ENCODE measurements around the gene COL7A1.
"Not testable (repeated sequence)": the region's sequence is repeated elsewhere in the genome, so short reads cannot be mapped to it uniquely, and the experiment has no call there.

COL7A1 gene

DNA sequence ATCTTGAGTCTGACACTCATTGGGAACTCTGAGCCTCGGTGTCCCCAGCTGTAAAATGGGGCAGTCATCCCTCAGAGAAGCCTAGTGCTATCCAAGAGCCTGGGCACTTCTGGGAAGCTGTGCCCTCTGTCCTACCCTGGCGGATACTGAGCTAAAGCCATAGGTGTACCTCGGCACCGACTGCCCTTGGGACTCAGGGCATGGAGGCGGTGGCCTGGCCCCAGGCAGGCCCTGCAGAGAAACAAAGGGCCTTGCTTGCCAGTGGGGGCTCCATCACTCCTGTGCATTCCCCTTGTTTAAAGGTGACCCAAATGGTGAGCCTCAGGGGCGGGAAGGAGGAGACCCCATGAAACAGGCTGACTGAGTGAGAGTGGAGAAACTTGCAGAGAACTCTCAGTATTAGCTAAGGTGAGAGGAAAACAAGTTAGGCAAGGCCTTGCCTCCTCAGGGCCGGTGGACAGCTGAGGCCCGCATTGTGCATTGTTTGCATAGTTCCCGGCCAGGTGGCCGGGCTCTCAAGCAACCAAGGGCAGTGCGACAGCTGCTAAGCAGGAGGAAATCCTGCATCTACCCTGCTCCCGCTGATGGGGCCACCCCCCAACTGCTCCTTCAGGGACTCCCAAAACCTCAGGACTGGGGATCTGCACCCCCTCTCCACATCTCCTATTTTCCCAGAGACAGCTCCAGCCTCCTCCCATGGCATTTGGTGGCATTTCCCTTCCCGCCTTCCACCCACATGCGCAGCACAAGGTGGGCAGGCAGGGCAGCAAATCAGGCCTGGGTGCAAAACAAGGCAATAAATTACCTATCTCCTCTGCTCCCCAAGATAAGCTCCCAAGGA, 42.8 kb downstream of the COL7A1 start:
- H3K27me3 ChIP-seq (ENCODE audit: low read depth, low read length): no peaks in the 10 kb centered on the region
- no peak overlapping the region for H3K27ac ChIP-seq (ENCODE audit: low read length)
- TF ChIP-seq CTCF (IDR thresholded peaks at IDR 0.05; ENCODE audit: low read depth, low read length) (no peak), EZH2phosphoT487 (IDR thresholded peaks at IDR 0.05; ENCODE audit: low read depth) (no peak)
- H3K4me3 ChIP-seq (ENCODE audit: low read length): no peak overlapping the region
- no peak overlapping the region for H3K9ac ChIP-seq (ENCODE audit: low read length)
- peaks cover 60% of the 10 kb centered on the region for H3K36me3 ChIP-seq (replicated peaks; ENCODE audit: low read depth, low read length)
- peaks cover 13% of the 10 kb centered on the region for H3K79me2 ChIP-seq (ENCODE audit: low read length)
- no peak overlapping the region for H2AFZ ChIP-seq (ENCODE audit: low read depth, low read length)
- no peak overlapping the region for H3K4me2 ChIP-seq (ENCODE audit: low read length)
- H3K4me1 ChIP-seq (ENCODE audit: low read length): peaks cover 10% of the 10 kb centered on the region
- no peaks in the 10 kb centered on the region for H3K9me3 ChIP-seq (ENCODE audit: insufficient read depth, low read length)
- H4K20me1 ChIP-seq (ENCODE audit: insufficient read depth, low read length): peaks cover 30% of the 10 kb centered on the region; the same call in 1 of the 2 replicates

DNA sequence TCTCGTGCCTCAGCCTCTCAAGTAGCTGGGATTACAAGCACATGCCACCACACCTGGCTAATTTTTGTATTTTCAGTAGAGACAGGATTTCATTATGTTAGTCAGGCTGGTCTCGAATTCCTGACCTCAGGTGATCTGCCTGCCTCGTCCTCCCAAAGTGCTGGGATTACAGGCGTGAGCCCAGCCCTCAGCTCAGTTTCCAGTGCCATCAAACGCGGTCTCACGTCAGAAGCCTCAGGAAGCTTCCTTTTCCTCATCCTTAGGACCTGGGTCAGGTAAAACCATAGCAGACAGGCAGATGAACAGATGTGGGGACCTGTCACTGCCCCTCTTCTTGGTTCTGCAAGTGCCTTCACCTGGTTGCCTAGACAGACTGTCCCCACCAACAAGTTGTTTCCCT, 43.5 kb downstream of the COL7A1 start:
- not testable (repeated sequence) for H3K9me3 ChIP-seq (ENCODE audit: insufficient read depth, low read length); H3K27ac ChIP-seq (ENCODE audit: low read length); H3K4me2 ChIP-seq (ENCODE audit: low read length); H3K27me3 ChIP-seq (ENCODE audit: low read depth, low read length); H3K4me3 ChIP-seq (ENCODE audit: low read length); H3K9ac ChIP-seq (ENCODE audit: low read length); H2AFZ ChIP-seq (ENCODE audit: low read depth, low read length)
- Histone ChIP-seq H3K79me2 (ENCODE audit: low read length) (peaks cover 13% of the 10 kb centered on the region), H3K4me1 (ENCODE audit: low read length) (peaks cover 10% of the 10 kb centered on the region), H3K36me3 (replicated peaks; ENCODE audit: low read depth, low read length) (peaks cover 67% of the 10 kb centered on the region), H4K20me1 (ENCODE audit: insufficient read depth, low read length) (peaks cover 30% of the 10 kb centered on the region; the same call in 1 of the 2 replicates)

DNA sequence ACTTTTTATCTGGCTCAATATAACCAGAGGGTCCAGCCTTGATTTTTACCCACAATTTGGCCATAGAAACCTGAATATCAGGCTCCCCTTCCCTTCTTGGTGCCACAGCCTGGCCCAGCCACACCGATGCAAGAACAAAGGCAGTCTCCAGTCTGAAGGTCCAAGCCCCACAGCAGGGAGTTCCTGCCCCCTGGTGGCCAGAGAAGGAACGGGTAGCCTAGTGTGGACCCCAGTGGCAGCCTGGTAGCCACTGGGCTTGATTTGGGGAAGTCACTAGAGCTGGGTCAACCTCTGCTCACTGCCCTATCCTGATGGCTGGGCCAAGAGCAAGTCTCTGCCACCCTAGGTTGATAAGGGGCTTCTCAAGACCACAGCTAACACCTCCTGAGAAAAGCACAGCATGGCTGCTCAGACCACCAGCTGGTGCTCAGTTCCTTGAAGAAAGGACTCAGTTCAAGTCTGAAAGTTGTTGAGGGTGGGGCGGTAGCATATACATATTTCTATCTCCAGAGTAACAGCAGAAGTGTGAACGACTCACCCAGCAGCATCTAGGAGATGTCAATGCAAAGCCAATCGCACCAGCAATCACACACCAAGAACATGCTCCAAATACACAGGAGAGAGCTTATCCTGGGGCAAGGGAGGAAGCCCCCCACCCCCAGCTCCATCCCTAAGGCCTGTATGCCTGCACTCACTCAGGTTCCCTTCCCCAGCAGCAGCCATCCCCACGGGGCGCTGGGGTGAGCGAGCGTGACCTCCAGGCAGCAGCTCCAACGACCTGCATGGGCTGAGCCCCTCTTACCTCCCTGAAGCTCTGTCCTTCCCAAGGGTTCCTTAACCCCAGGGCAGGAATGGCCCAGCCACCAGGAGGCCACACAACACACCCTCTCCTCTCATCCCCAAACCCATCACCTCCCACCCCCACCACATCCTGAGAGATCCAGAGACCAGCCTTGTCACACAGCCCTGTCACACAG, 46.1 kb downstream of the COL7A1 start:
- Histone ChIP-seq H3K9ac (ENCODE audit: low read length) (no peak overlapping the region), H2AFZ (ENCODE audit: low read depth, low read length) (no peak overlapping the region)

GRCh38 chr3:48548126-48548525, 47.0 kb downstream of the COL7A1 start:
- Histone ChIP-seq H3K9ac (ENCODE audit: low read length) (no peak overlapping the region), H3K4me2 (ENCODE audit: low read length) (no peak overlapping the region), H3K36me3 (replicated peaks; ENCODE audit: low read depth, low read length) (peaks cover 73% of the 10 kb centered on the region), H3K79me2 (ENCODE audit: low read length) (no peaks in the 10 kb centered on the region), H2AFZ (ENCODE audit: low read depth, low read length) (no peak overlapping the region), H4K20me1 (ENCODE audit: insufficient read depth, low read length) (peaks cover 30% of the 10 kb centered on the region; the same call in 1 of the 2 replicates), H3K27me3 (ENCODE audit: low read depth, low read length) (peaks cover 4% of the 10 kb centered on the region; the same call in 1 of the 2 replicates), H3K9me3 (ENCODE audit: insufficient read depth, low read length) (no peaks in the 10 kb centered on the region), H3K27ac (ENCODE audit: low read length) (no peak overlapping the region), H3K4me1 (ENCODE audit: low read length) (no peaks in the 10 kb centered on the region), H3K4me3 (ENCODE audit: low read length) (no peak overlapping the region)
- TF ChIP-seq CTCF (IDR thresholded peaks at IDR 0.05; ENCODE audit: low read depth, low read length) (no peak), EZH2phosphoT487 (IDR thresholded peaks at IDR 0.05; ENCODE audit: low read depth) (no peak)

More for the DNA sequence above, 46.1 kb downstream of the COL7A1 start:
- TF ChIP-seq EZH2phosphoT487 (IDR thresholded peaks at IDR 0.05; ENCODE audit: low read depth): no peak
- peak; percentile 95 for TF ChIP-seq CTCF (IDR thresholded peaks at IDR 0.05; ENCODE audit: low read depth, low read length)
- Histone ChIP-seq H4K20me1 (ENCODE audit: insufficient read depth, low read length) (peaks cover 30% of the 10 kb centered on the region; the same call in 1 of the 2 replicates), H3K27me3 (ENCODE audit: low read depth, low read length) (no peaks in the 10 kb centered on the region), H3K79me2 (ENCODE audit: low read length) (no peaks in the 10 kb centered on the region), H3K36me3 (replicated peaks; ENCODE audit: low read depth, low read length) (peaks cover 72% of the 10 kb centered on the region), H3K9me3 (ENCODE audit: insufficient read depth, low read length) (no peaks in the 10 kb centered on the region), H3K4me1 (ENCODE audit: low read length) (no peaks in the 10 kb centered on the region), H3K4me3 (ENCODE audit: low read length) (no peak overlapping the region), H3K4me2 (ENCODE audit: low read length) (no peak overlapping the region), H3K27ac (ENCODE audit: low read length) (no peak overlapping the region)

All from OCI-LY3 (cell line).